ENCODE data around the gene KAZN.

The KAZN gene

DNA sequence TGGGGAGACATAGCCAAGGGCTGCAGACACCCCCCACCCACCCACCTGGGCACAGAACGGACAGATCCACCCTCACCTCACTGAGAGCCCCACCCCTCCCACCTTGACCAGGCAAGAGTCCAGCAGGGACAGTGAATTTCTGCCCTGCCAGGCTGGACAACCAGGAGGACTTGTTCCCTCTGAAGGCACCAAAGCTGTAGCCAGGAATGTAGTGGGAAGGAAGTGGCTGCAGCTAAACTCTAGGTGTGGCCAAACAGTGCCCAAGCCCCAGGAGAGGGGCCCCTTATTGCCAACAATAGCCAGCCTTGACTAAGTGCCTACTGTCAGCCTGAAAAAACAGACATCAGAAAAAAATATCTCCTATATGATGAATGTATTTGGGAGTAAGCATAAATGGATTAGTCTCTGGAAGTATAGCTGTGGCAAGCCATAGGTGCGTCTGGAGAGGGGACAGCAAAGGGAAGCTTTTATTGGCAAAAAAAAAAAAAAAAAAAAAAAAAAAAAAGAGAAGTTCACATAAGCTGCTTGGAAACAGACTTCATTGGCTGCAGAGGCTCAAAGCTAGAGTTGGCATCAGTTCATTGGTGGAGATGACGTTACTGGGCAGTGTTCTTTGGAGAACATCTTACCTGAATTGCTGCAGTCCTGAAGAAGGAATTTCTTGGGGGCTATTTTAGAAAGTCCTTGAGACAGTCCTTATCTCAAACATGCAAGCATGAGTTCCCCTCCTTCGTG lies 490.9 kb downstream of the KAZN start:
- no peak for DNase-seq (ENCODE audit: extremely low read depth, low read depth)

DNA sequence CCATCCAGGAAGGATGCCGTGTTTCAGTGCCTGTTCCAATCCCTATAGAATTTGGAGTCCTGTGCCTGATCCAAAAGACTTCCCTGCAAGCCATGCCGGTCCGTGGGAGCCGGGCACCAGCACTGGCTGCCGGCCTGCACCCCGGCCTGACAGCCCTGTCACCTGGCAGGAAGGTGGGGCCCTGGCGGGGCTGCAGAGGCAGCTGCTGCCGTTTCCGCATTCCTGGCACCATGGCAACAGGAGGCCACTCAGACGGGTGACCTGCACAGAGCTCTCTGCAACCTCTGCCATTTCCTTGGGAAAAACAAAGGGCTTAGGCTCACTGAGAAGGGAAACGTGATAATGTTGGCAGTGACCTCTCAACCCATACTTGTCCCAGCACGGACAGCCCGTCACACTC lies 491.9 kb downstream of the KAZN start:
- TF ChIP-seq, protein P1, sequence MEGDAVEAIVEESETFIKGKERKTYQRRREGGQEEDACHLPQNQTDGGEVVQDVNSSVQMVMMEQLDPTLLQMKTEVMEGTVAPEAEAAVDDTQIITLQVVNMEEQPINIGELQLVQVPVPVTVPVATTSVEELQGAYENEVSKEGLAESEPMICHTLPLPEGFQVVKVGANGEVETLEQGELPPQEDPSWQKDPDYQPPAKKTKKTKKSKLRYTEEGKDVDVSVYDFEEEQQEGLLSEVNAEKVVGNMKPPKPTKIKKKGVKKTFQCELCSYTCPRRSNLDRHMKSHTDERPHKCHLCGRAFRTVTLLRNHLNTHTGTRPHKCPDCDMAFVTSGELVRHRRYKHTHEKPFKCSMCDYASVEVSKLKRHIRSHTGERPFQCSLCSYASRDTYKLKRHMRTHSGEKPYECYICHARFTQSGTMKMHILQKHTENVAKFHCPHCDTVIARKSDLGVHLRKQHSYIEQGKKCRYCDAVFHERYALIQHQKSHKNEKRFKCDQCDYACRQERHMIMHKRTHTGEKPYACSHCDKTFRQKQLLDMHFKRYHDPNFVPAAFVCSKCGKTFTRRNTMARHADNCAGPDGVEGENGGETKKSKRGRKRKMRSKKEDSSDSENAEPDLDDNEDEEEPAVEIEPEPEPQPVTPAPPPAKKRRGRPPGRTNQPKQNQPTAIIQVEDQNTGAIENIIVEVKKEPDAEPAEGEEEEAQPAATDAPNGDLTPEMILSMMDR (IDR thresholded peaks at IDR 0.05; ENCODE audit: low read depth, low read length), result no peak

More for the DNA sequence above, 490.9 kb downstream of the KAZN start:
- TF ChIP-seq, protein P1 (IDR thresholded peaks at IDR 0.05; ENCODE audit: low read depth, low read length), result no peak

DNA sequence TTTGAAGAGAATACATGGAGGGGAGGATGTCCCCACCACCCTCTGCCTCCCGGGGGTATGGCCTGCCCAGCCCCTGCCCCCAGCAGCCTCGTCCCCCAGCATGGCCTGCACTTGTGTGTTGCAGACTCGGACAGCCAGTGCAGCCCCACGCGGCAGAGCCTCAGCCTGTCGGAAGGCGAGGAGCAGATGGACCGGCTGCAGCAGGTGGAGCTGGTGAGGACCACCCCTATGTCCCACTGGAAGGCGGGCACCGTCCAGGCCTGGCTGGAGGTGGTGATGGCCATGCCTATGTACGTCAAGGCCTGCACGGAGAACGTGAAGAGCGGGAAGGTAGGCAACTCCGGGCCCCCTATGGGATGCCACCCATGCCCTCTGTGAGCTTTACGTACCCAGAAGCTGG lies 495.6 kb downstream of the KAZN start:
- TF ChIP-seq, protein P1 (IDR thresholded peaks at IDR 0.05; ENCODE audit: low read depth, low read length), result no peak
- no peak for DNase-seq (ENCODE audit: extremely low read depth, low read depth)

More for the DNA sequence above, 491.9 kb downstream of the KAZN start:
- no peak for DNase-seq (ENCODE audit: extremely low read depth, low read depth)

DNA sequence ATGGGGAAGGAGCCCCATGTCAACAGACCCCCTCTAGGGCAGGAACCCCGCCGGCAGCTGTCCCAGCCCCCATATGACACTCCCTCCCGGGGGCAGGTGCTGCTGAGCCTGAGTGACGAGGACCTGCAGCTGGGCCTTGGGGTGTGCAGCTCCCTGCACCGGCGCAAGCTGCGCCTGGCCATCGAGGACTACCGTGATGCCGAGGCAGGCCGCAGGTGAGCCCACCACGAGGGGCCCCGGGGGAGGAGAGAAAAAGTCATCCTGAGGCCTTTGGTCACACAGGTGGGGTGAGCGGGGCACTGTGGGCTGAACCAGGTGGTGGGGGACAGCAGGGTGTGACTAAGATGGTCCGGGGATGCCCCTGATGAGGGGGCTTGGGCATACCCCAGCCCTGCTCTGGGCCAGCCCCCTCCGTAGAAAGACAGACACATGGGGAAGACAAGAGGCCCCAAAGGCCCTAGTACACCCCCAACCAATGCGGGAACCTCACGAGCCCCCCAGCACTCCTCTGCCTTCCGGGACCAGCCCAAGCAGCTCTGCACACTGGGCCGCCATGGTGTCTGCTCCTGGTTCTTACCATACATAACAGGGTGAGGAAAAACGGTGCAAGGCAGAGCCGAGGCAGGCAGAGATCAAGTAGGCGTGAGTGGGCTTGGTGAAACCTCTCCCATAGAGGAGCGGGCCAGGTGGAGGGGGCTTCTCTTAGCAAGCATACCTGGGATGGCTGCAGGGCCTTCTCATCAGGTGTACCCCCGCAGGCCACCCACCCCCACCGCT lies 496.4 kb downstream of the KAZN start:
- DNase-seq (ENCODE audit: extremely low read depth, low read depth), result no peak
- TF ChIP-seq, protein P1 (IDR thresholded peaks at IDR 0.05; ENCODE audit: low read depth, low read length), result no peak

DNA sequence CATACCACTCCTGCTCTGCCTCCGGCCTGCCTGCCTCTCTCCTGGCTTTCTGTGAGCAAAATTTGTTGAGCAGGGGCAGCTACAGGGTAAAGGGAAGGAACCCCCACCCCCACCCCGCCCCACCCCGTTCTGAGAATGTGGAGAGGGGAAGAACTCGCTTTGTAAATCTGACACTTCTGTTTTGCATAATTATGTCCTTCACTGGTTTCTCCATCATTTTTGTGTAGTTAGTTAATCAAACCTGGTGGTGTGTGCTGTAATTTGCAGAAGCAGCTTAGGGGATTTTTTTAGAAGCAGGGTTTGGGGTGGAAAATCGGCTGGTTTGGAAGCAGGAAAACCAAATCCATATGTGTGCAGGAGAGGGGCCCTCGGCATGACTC lies 497.0 kb downstream of the KAZN start:
- DNase-seq (ENCODE audit: extremely low read depth, low read depth), result no peak
- TF ChIP-seq, protein P1 (IDR thresholded peaks at IDR 0.05; ENCODE audit: low read depth, low read length), result no peak

DNA sequence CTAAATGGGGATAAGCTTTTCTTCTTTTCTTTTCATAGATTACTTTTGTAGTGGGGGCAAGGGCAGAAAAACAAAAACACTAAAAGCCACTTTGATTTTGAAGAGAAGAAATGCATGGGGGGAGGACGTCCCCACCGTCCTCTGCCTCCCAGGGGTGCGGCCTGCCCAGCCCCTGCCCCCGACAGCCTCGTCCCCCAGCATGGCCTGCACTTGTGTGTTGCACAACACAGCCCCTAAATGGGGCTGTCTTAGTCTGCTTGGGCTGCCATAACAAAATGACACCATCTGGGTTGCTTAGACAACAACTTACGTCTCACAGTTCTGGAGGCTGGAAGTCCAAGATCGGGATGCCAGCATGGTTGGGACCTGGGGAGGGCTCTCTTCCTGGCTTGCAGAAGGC lies 497.8 kb downstream of the KAZN start:
- no peak for DNase-seq (ENCODE audit: extremely low read depth, low read depth)
- TF ChIP-seq, protein P1 (IDR thresholded peaks at IDR 0.05; ENCODE audit: low read depth, low read length), result no peak
